Ectodermal cell (in vitro differentiated cells): ENCODE results near the gene NSMCE4A. TPM values are rescaled to one million over a fixed set of nuclear protein-coding genes. Genes with fewer than 3 reads are reported as not detected.
A peak's percentile ranks its signal among the peaks of the same experiment; 100 is the strongest.
"Not testable (repeated sequence)": the region's sequence is repeated elsewhere in the genome, so short reads cannot be mapped to it uniquely, and the experiment has no call there.

Experiments used
- H3K27ac ChIP-seq: 2 replicates; pipeline ENCODE4 v1.7.0; 2013; ENCODE audit warnings: mild to moderate bottlenecking, low read depth, low read length; ENCODE audit not compliant: insufficient read depth, poor library complexity, severe bottlenecking
- H3K27me3 ChIP-seq: 2 replicates; pipeline ENCODE4 v1.7.0; 2013; ENCODE audit warnings: mild to moderate bottlenecking, low read length; ENCODE audit not compliant: insufficient read depth, control insufficient read depth, poor library complexity, severe bottlenecking
- H3K36me3 ChIP-seq: one replicate; pipeline ENCODE4 v1.7.0; 2013; ENCODE audit warnings: low read length; ENCODE audit not compliant: control insufficient read depth, insufficient read depth
- H3K4me1 ChIP-seq: one replicate; pipeline ENCODE4 v1.7.0; 2013; ENCODE audit warnings: low read length; ENCODE audit not compliant: control insufficient read depth, insufficient read depth
- H3K4me3 ChIP-seq: 2 replicates; pipeline ENCODE4 v1.7.0; 2013; ENCODE audit warnings: low read depth, low read length, control low read depth; ENCODE audit not compliant: insufficient read depth
- H3K9me3 ChIP-seq: 2 replicates; pipeline ENCODE4 v1.7.0; 2013; ENCODE audit warnings: mild to moderate bottlenecking, low read length, moderate library complexity; ENCODE audit not compliant: control insufficient read depth
- WGBS, 2 experiments: methylation state at CpG; one replicate each; pipeline ENCODE4 v1.1.7; 2013; ENCODE audit warnings: missing lambda C conversion rate in 2 of 2; 5-methylcytosine and 5-hydroxymethylcytosine counted together
- polyA plus RNA-seq, 4 experiments: library from polyadenylated mRNA; stranded (reverse); fragments of 50-300 nt; gene quantifications; one replicate each; pipeline ENCODE4 v1.2.3, GENCODE V29; 2013

NSMCE4A gene
- 110 TPM for polyA plus RNA-seq (2013, experiment 1 of 4)
- polyA plus RNA-seq (2013, experiment 2 of 4) = 115 TPM
- polyA plus RNA-seq (2013, experiment 3 of 4) = 114 TPM
- polyA plus RNA-seq (2013, experiment 4 of 4) = 110 TPM

DNA sequence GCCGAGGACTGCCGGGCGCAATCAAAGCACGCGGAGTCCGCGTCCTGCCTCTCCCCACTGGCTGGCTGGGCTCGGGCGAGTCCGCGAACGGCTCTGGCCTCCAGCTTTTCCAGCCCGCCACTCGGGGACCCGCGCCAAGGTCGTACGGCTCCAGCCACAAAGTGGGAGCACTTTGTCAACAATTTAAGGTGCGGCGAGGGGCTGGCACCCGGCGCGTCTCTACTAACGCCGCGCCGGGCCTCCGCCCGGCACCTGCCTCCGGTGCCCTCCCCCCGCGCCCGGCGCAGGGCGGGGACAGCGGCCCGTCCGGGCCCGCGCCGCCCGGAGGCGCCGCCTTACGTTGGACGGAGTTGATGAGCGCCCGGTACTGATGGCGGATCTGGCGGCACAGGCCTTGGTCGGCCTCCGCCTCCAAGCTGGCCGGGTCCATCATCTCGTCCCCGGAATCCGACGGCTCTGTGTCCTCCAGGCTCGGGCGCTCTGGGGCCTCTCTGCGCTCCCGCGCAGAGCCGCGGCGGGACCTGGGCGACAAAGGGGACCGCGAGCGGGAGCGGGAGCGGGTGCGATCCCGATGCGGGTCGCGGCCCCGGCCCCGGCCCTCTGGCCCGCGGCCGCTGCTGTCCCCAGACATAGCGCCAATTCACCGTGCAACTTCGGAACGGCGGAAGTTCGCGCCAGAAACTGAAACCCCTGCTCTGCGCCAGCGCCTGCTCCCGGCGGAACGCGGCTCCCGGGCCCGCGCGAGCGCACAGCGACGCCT lies at the start of gene NSMCE4A:
Gene NSMCE4A (minus strand): TSS at position 683 of the 760 bp plus-strand sequence. CDS start 52 bp downstream, at position 631.
- WGBS, 2 experiments = 0% methylated on average over 101 of the region's 101 CpGs
- Histone ChIP-seq H3K27me3 (no peaks in the 10 kb centered on the region), H3K27ac (peak within 1 kb of the TSS; percentile 76), H3K36me3 (no peaks in the 10 kb centered on the region), H3K4me1 (peaks cover 10% of the 10 kb centered on the region), H3K4me3 (peak within 1 kb of the TSS; percentile 66), H3K9me3 (peaks cover 4% of the 10 kb centered on the region)

DNA sequence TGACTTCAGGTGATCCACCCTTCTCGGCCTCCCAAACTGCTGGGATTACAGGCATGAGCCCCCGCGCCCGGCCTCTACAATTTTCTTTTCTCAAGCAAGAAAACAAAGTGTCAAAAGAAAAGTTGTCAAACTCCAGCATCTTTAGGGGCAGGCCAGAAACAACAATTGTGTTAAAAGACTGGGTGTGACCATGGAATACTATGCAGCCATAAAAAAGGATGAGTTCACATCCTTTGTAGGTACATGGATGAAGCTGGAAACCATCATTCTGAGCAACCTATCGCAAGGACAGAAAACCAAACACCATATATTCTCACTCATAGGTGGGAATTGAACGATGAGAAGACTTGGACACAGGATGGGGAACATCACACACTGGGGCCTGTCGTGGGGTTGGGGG lies 48.2 kb upstream of the NSMCE4A start:
- not testable (repeated sequence) for H3K4me3 ChIP-seq, H3K36me3 ChIP-seq, H3K27ac ChIP-seq, H3K9me3 ChIP-seq, H3K27me3 ChIP-seq
- H3K4me1 ChIP-seq = peaks cover 20% of the 10 kb centered on the region
- WGBS, 2 experiments = 96 to 97% methylated on average over 4 of the region's 7 CpGs

GRCh38 chr10:122022276-122022675 lies 47.3 kb upstream of the NSMCE4A start:
- no peaks in the 10 kb centered on the region for H3K36me3 ChIP-seq
- no peak overlapping the region for H3K4me3 ChIP-seq
- 91 to 95% methylated on average over 4 of the region's 4 CpGs for WGBS, 2 experiments
- H3K4me1 ChIP-seq = peaks cover 22% of the 10 kb centered on the region
- no peaks in the 10 kb centered on the region for H3K27me3 ChIP-seq
- H3K27ac ChIP-seq = no peak overlapping the region
- H3K9me3 ChIP-seq = no peaks in the 10 kb centered on the region

DNA sequence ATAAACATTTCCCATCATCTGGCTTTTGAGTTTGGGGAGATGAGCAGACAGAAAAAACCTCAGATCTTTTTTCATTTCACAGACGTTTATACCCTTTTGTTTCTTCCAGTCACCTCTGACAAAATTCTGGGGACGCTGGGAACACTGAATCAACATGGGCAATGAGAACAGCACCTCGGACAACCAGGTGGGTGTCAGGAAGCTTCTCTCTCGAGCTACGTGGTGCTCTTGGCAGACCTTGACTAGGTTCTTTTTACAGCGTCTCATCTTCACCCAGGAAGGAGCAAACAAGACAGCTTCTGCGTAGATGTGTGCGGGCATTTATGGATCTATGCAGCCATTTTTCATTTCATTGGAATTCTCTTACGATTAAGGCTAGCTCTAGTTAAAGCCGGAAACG lies 46.8 kb upstream of the NSMCE4A start:
- no peaks in the 10 kb centered on the region for H3K27me3 ChIP-seq
- no peak overlapping the region for H3K27ac ChIP-seq
- H3K4me1 ChIP-seq = peaks cover 22% of the 10 kb centered on the region
- H3K4me3 ChIP-seq = no peak overlapping the region
- WGBS, 2 experiments = 92 to 94% methylated on average over 11 of the region's 11 CpGs
- no peaks in the 10 kb centered on the region for H3K9me3 ChIP-seq
- no peaks in the 10 kb centered on the region for H3K36me3 ChIP-seq

DNA sequence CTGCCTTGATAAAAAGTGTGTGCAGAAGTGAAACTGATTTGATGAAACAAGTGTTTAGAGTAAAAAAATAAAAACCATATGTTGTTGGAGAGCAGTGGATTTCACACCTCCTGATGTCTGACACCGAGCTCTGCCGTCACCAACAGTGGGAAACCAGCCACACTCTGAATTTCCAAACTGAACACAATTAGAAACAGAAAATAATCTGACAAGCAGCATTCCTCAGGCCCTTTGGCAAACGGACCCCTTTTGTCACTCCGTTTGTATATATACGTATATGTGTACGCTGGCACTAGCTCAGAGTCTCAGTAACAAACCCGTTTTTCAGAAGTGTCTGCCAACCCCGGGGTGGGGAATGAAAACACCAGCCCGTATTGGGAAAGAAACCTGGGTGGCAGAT lies 46.4 kb upstream of the NSMCE4A start:
- Histone ChIP-seq H3K27ac (no peak overlapping the region), H3K4me3 (no peak overlapping the region), H3K9me3 (no peaks in the 10 kb centered on the region), H3K4me1 (peaks cover 22% of the 10 kb centered on the region), H3K27me3 (no peaks in the 10 kb centered on the region), H3K36me3 (no peaks in the 10 kb centered on the region)
- 81 to 84% methylated on average over 9 of the region's 9 CpGs for WGBS, 2 experiments

GRCh38 chr10:122020226-122020625 lies 45.2 kb upstream of the NSMCE4A start:
- no peaks in the 10 kb centered on the region for H3K9me3 ChIP-seq
- 92 to 94% methylated on average over 6 of the region's 6 CpGs for WGBS, 2 experiments
- H3K36me3 ChIP-seq = no peaks in the 10 kb centered on the region
- no peaks in the 10 kb centered on the region for H3K27me3 ChIP-seq
- no peak overlapping the region for H3K4me3 ChIP-seq
- H3K4me1 ChIP-seq = peaks cover 22% of the 10 kb centered on the region
- H3K27ac ChIP-seq = no peak overlapping the region

DNA sequence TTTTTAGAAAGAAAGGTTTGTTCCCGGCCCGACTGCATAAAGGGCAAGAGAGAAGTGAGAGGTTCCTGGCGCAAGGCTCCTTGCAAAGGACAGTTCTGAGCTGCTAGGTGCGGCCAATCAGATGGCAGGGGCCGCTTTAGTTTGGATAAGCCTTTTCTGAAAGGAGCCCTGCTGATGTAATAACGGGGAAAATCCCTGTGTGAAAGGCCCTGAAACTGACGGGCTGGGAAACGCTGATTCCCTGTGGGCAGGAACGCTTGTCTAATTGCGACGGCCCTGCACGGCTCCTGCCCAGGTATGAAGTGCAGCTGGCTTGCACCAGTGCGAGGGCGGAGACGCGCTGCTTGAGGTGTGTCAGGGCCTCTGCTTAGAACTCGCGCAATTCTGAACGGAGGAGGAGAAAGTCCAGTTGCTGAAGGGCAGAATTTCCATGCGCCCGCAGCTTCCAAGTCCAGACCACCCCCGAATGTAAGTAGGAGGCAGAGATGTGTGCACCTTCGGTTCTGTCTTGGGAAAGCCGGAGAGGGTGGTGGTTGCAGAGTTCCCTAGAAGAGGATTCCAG lies 44.5 kb upstream of the NSMCE4A start:
- H3K36me3 ChIP-seq = no peaks in the 10 kb centered on the region
- H3K4me3 ChIP-seq = peak overlapping the region; percentile 21
- H3K27ac ChIP-seq = peak overlapping the region; percentile 83
- 52 to 61% methylated on average over 24 of the region's 24 CpGs for WGBS, 2 experiments
- H3K27me3 ChIP-seq = no peaks in the 10 kb centered on the region
- H3K9me3 ChIP-seq = no peaks in the 10 kb centered on the region
- H3K4me1 ChIP-seq = peaks cover 22% of the 10 kb centered on the region

DNA sequence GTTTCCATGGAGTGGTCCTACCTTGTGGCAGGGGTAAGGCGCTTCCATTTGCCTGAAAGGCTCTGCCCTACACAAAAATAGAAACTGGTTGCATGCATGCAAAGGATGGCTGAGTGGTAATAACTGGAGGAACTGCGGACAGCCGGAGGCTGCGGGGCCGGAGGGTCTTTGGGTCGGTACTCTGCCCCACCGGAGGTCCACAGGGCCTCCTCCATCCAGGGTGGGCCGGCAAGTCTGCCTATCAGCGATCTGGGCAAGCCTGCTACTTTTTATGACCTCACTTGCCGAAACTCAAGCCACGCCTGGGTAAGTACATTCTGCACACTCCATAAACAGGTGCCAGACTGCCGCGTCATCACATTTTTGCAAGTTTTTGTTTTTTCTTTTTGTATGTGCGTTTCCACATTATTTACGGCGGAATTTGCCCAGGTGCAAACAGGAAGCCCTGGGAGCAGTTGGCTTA lies 44.0 kb upstream of the NSMCE4A start:
- no peaks in the 10 kb centered on the region for H3K36me3 ChIP-seq
- no peaks in the 10 kb centered on the region for H3K27me3 ChIP-seq
- H3K9me3 ChIP-seq = no peaks in the 10 kb centered on the region
- H3K27ac ChIP-seq = peak overlapping the region; percentile 83
- H3K4me3 ChIP-seq = no peak overlapping the region
- H3K4me1 ChIP-seq = peaks cover 22% of the 10 kb centered on the region
- WGBS, 2 experiments = 92 to 93% methylated on average over 16 of the region's 16 CpGs

DNA sequence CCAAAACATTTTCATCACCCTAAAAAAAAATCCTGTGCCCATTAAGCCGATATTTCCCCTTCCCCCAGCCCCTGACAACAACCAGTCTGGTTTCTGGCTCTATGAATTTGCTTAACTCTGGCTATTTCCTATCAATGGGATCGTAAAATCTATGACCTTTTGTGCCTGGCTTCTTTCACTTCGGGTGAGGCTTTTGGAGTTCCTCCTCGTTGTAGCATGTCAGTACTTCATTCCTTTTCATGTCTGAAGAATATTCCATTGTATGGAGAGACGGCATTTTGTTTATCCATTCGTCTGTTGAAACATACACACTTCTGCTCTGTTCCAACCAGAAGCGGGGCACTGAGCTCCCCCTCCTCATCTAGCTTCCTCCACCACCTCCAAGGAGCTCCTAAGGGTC lies 43.5 kb upstream of the NSMCE4A start:
- 89 to 90% methylated on average over 7 of the region's 7 CpGs for WGBS, 2 experiments
- H3K27me3 ChIP-seq = no peaks in the 10 kb centered on the region
- H3K9me3 ChIP-seq = no peaks in the 10 kb centered on the region
- H3K4me3 ChIP-seq = no peak overlapping the region
- peaks cover 22% of the 10 kb centered on the region for H3K4me1 ChIP-seq
- H3K27ac ChIP-seq = no peak overlapping the region
- H3K36me3 ChIP-seq = no peaks in the 10 kb centered on the region

GRCh38 chr10:122017926-122018325 lies 42.9 kb upstream of the NSMCE4A start:
- H3K4me1 ChIP-seq = peaks cover 22% of the 10 kb centered on the region
- 86 to 96% methylated on average over 1 to 3 of the region's 4 CpGs for WGBS, 2 experiments
- H3K9me3 ChIP-seq, H3K27me3 ChIP-seq, H3K36me3 ChIP-seq, H3K27ac ChIP-seq, H3K4me3 ChIP-seq: not testable (repeated sequence)
